ENCODE results near the gene ZSCAN29.
A peak's percentile ranks its signal among the peaks of the same experiment; 100 is the strongest.

ZSCAN29 gene

GRCh38 chr15:43382310-43382709 is 11.5 kb upstream of the ZSCAN29 start:
- TF ChIP-seq CTCF (IDR thresholded peaks at IDR 0.05; ENCODE audit: borderline replicate concordance, insufficient read depth, low read depth, low read length), result no peak
- no peak overlapping the region for H3K4me3 ChIP-seq (ENCODE audit: low read depth, low read length)

- TF ChIP-seq CTCF (IDR thresholded peaks at IDR 0.05; ENCODE audit: borderline replicate concordance, insufficient read depth, low read depth, low read length), result no peak
- H3K4me3 ChIP-seq (ENCODE audit: low read depth, low read length), result no peak overlapping the region
These were observed 7.8 kb upstream of the ZSCAN29 start for GRCh38 chr15:43378601-43379000.

GRCh38 chr15:43376017-43376705 is 5.3 kb upstream of the ZSCAN29 start:
- H3K4me3 ChIP-seq (ENCODE audit: low read depth, low read length), result no peak overlapping the region
- peak; percentile 72; the same call in 1 of the 2 replicates for TF ChIP-seq CTCF (IDR thresholded peaks at IDR 0.05; ENCODE audit: borderline replicate concordance, insufficient read depth, low read depth, low read length)

- peak overlapping the region; percentile 91 for H3K4me3 ChIP-seq (ENCODE audit: low read depth, low read length)
- no peak for TF ChIP-seq CTCF (IDR thresholded peaks at IDR 0.05; ENCODE audit: borderline replicate concordance, insufficient read depth, low read depth, low read length)
These were observed 401 bp downstream of the ZSCAN29 start for GRCh38 chr15:43370310-43370974.

GRCh38 chr15:43361313-43361903 is 9.4 kb downstream of the ZSCAN29 start:
- no peak for TF ChIP-seq CTCF (IDR thresholded peaks at IDR 0.05; ENCODE audit: borderline replicate concordance, insufficient read depth, low read depth, low read length)
- H3K4me3 ChIP-seq (ENCODE audit: low read depth, low read length), result no peak overlapping the region

GRCh38 chr15:43360821-43361220 is 10.0 kb downstream of the ZSCAN29 start:
- TF ChIP-seq CTCF (IDR thresholded peaks at IDR 0.05; ENCODE audit: borderline replicate concordance, insufficient read depth, low read depth, low read length), result no peak
- H3K4me3 ChIP-seq (ENCODE audit: low read depth, low read length), result no peak overlapping the region
